ENCODE data around the gene MARF1.
A peak's percentile ranks its signal among the peaks of the same experiment; 100 is the strongest.
"Not testable (repeated sequence)": the region's sequence is repeated elsewhere in the genome, so short reads cannot be mapped to it uniquely, and the experiment has no call there.

Gene MARF1

GRCh38 chr16:15607700-15608396 lies 35.1 kb downstream of the MARF1 start:
- Mint-ChIP-seq H3K9me3 (no peaks in the 10 kb centered on the region), H3K4me3 (no peak overlapping the region), H3K36me3 (peaks cover 46% of the 10 kb centered on the region), H3K4me1 (peaks cover 11% of the 10 kb centered on the region), H3K27me3 (no peaks in the 10 kb centered on the region), H3K27ac (no peak overlapping the region)
- no peak for ATAC-seq (ENCODE audit: low read depth)
- no peak for DNase-seq (ENCODE audit: low spot score in 2 of 2)

- peak overlapping the region; percentile 75 for H3K27ac Mint-ChIP-seq
- not testable (repeated sequence) for DNase-seq (ENCODE audit: low spot score in 2 of 2); ATAC-seq (ENCODE audit: low read depth); H3K9me3 Mint-ChIP-seq; H3K27me3 Mint-ChIP-seq; H3K4me3 Mint-ChIP-seq
- peaks cover 46% of the 10 kb centered on the region for H3K36me3 Mint-ChIP-seq
- H3K4me1 Mint-ChIP-seq = peaks cover 13% of the 10 kb centered on the region
Measured at GRCh38 chr16:15607221-15607699, 35.7 kb downstream of the MARF1 start.

GRCh38 chr16:15606518-15607220 lies 36.3 kb downstream of the MARF1 start:
- ATAC-seq (ENCODE audit: low read depth) (no peak), DNase-seq (ENCODE audit: low spot score in 2 of 2) (no peak)
- Mint-ChIP-seq H3K4me3 (no peak overlapping the region), H3K4me1 (peaks cover 13% of the 10 kb centered on the region), H3K36me3 (peaks cover 47% of the 10 kb centered on the region), H3K27ac (peak overlapping the region; percentile 75), H3K27me3 (no peaks in the 10 kb centered on the region), H3K9me3 (no peaks in the 10 kb centered on the region)

- DNase-seq (ENCODE audit: low spot score in 2 of 2) = no peak
- no peak for ATAC-seq (ENCODE audit: low read depth)
- Mint-ChIP-seq H3K4me3 (no peak overlapping the region), H3K27ac (peak overlapping the region; percentile 75), H3K36me3 (peaks cover 53% of the 10 kb centered on the region), H3K4me1 (peaks cover 15% of the 10 kb centered on the region), H3K27me3 (no peaks in the 10 kb centered on the region), H3K9me3 (no peaks in the 10 kb centered on the region)
Measured at GRCh38 chr16:15605839-15606517, 37.0 kb downstream of the MARF1 start.

- no peaks in the 10 kb centered on the region for H3K27me3 Mint-ChIP-seq
- H3K36me3 Mint-ChIP-seq = peaks cover 59% of the 10 kb centered on the region
- no peak overlapping the region for H3K4me3 Mint-ChIP-seq
- DNase-seq (ENCODE audit: low spot score in 2 of 2) (no peak), ATAC-seq (ENCODE audit: low read depth) (no peak)
- peak overlapping the region; percentile 72 for H3K27ac Mint-ChIP-seq
- H3K4me1 Mint-ChIP-seq = peaks cover 15% of the 10 kb centered on the region
- no peaks in the 10 kb centered on the region for H3K9me3 Mint-ChIP-seq
Measured at GRCh38 chr16:15604460-15605440, 38.2 kb downstream of the MARF1 start.

- H3K4me3 Mint-ChIP-seq = no peak overlapping the region
- peak overlapping the region; percentile 4 for H3K27ac Mint-ChIP-seq
- no peaks in the 10 kb centered on the region for H3K27me3 Mint-ChIP-seq
- H3K4me1 Mint-ChIP-seq = peaks cover 15% of the 10 kb centered on the region
- peaks cover 62% of the 10 kb centered on the region for H3K36me3 Mint-ChIP-seq
- no peaks in the 10 kb centered on the region for H3K9me3 Mint-ChIP-seq
- DNase-seq (ENCODE audit: low spot score in 2 of 2) (no peak), ATAC-seq (ENCODE audit: low read depth) (no peak)
Measured at GRCh38 chr16:15602285-15603044, 40.5 kb downstream of the MARF1 start.

- Mint-ChIP-seq H3K27ac (peak overlapping the region; percentile 4), H3K27me3 (no peaks in the 10 kb centered on the region), H3K4me1 (peaks cover 8% of the 10 kb centered on the region), H3K4me3 (no peak overlapping the region), H3K36me3 (peaks cover 57% of the 10 kb centered on the region), H3K9me3 (no peaks in the 10 kb centered on the region)
- DNase-seq (ENCODE audit: low spot score in 2 of 2) (no peak), ATAC-seq (ENCODE audit: low read depth) (no peak)
Measured at GRCh38 chr16:15601212-15601879, 41.6 kb downstream of the MARF1 start.

GRCh38 chr16:15599303-15600070 lies 43.5 kb downstream of the MARF1 start:
- Mint-ChIP-seq H3K27me3 (no peaks in the 10 kb centered on the region), H3K9me3 (no peaks in the 10 kb centered on the region), H3K36me3 (peaks cover 61% of the 10 kb centered on the region), H3K4me3 (no peak overlapping the region), H3K4me1 (peaks cover 17% of the 10 kb centered on the region), H3K27ac (no peak overlapping the region)
- ATAC-seq (ENCODE audit: low read depth) = no peak
- DNase-seq (ENCODE audit: low spot score in 2 of 2) = no peak

GRCh38 chr16:15598648-15599190 lies 44.2 kb downstream of the MARF1 start:
- peaks cover 62% of the 10 kb centered on the region for H3K36me3 Mint-ChIP-seq
- peak overlapping the region; percentile 76 for H3K27ac Mint-ChIP-seq
- no peaks in the 10 kb centered on the region for H3K27me3 Mint-ChIP-seq
- no peaks in the 10 kb centered on the region for H3K9me3 Mint-ChIP-seq
- DNase-seq (ENCODE audit: low spot score in 2 of 2) (no peak), ATAC-seq (ENCODE audit: low read depth) (no peak)
- peaks cover 17% of the 10 kb centered on the region for H3K4me1 Mint-ChIP-seq
- no peak overlapping the region for H3K4me3 Mint-ChIP-seq

GRCh38 chr16:15597822-15598647 lies 44.9 kb downstream of the MARF1 start:
- Mint-ChIP-seq H3K27me3 (no peaks in the 10 kb centered on the region), H3K9me3 (no peaks in the 10 kb centered on the region), H3K36me3 (peaks cover 60% of the 10 kb centered on the region), H3K4me1 (peaks cover 21% of the 10 kb centered on the region), H3K4me3 (no peak overlapping the region), H3K27ac (peak overlapping the region; percentile 76)
- DNase-seq (ENCODE audit: low spot score in 2 of 2) (no peak), ATAC-seq (ENCODE audit: low read depth) (no peak)

- no peak overlapping the region for H3K4me3 Mint-ChIP-seq
- H3K36me3 Mint-ChIP-seq = peaks cover 55% of the 10 kb centered on the region
- no peaks in the 10 kb centered on the region for H3K9me3 Mint-ChIP-seq
- H3K4me1 Mint-ChIP-seq = peaks cover 24% of the 10 kb centered on the region
- no peak overlapping the region for H3K27ac Mint-ChIP-seq
- H3K27me3 Mint-ChIP-seq = no peaks in the 10 kb centered on the region
- ATAC-seq (ENCODE audit: low read depth) (no peak), DNase-seq (ENCODE audit: low spot score in 2 of 2) (no peak)
Measured at GRCh38 chr16:15597135-15597534, 45.8 kb downstream of the MARF1 start.
